ENCODE results near the gene RGS17. TPM values are rescaled to one million over a fixed set of nuclear protein-coding genes. Genes with fewer than 3 reads are reported as not detected.

Gene RGS17
- total and polyA plus RNA-seq, 2 of the 13 experiments (the other 11 are each of a cell fraction or from before 2014, with no cell fraction given) = 0.04 TPM; not detected in 1

GRCh38 chr6:152981989-152982903 lies 148.8 kb downstream of the RGS17 start (continued):
- TF ChIP-seq, protein P1, sequence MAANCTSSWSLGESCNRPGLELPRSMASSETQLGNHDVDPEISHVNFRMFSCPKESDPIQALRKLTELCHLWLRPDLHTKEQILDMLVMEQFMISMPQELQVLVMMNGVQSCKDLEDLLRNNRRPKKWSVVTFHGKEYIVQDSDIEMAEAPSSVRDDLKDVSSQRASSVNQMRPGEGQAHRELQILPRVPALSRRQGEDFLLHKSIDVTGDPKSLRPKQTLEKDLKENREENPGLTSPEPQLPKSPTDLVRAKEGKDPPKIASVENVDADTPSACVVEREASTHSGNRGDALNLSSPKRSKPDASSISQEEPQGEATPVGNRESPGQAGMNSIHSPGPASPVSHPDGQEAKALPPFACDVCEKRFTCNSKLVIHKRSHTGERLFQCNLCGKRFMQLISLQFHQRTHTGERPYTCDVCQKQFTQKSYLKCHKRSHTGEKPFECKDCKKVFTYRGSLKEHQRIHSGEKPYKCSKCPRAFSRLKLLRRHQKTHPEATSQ (CRISPR knock-in tag; IDR thresholded peaks at IDR 0.05; ENCODE audit: borderline replicate concordance) = 0 out of 2 replicates have a peak, but pooled peaks have one; percentile 18
- TF ChIP-seq, protein P2, sequence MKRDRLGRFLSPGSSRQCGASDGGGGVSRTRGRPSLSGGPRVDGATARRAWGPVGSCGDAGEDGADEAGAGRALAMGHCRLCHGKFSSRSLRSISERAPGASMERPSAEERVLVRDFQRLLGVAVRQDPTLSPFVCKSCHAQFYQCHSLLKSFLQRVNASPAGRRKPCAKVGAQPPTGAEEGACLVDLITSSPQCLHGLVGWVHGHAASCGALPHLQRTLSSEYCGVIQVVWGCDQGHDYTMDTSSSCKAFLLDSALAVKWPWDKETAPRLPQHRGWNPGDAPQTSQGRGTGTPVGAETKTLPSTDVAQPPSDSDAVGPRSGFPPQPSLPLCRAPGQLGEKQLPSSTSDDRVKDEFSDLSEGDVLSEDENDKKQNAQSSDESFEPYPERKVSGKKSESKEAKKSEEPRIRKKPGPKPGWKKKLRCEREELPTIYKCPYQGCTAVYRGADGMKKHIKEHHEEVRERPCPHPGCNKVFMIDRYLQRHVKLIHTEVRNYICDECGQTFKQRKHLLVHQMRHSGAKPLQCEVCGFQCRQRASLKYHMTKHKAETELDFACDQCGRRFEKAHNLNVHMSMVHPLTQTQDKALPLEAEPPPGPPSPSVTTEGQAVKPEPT (CRISPR knock-in tag; IDR thresholded peaks at IDR 0.05; ENCODE audit: low read depth) = 0 out of 2 replicates have a peak, but pooled peaks have one; percentile 47
- TF ChIP-seq HMGA1 (CRISPR knock-in tag; conservative IDR thresholded peaks at IDR 0.05) = no peak
- no peak for TF ChIP-seq JARID2 (CRISPR knock-in tag; IDR thresholded peaks at IDR 0.05; ENCODE audit: insufficient replicate concordance)
- TF ChIP-seq, protein P3, sequence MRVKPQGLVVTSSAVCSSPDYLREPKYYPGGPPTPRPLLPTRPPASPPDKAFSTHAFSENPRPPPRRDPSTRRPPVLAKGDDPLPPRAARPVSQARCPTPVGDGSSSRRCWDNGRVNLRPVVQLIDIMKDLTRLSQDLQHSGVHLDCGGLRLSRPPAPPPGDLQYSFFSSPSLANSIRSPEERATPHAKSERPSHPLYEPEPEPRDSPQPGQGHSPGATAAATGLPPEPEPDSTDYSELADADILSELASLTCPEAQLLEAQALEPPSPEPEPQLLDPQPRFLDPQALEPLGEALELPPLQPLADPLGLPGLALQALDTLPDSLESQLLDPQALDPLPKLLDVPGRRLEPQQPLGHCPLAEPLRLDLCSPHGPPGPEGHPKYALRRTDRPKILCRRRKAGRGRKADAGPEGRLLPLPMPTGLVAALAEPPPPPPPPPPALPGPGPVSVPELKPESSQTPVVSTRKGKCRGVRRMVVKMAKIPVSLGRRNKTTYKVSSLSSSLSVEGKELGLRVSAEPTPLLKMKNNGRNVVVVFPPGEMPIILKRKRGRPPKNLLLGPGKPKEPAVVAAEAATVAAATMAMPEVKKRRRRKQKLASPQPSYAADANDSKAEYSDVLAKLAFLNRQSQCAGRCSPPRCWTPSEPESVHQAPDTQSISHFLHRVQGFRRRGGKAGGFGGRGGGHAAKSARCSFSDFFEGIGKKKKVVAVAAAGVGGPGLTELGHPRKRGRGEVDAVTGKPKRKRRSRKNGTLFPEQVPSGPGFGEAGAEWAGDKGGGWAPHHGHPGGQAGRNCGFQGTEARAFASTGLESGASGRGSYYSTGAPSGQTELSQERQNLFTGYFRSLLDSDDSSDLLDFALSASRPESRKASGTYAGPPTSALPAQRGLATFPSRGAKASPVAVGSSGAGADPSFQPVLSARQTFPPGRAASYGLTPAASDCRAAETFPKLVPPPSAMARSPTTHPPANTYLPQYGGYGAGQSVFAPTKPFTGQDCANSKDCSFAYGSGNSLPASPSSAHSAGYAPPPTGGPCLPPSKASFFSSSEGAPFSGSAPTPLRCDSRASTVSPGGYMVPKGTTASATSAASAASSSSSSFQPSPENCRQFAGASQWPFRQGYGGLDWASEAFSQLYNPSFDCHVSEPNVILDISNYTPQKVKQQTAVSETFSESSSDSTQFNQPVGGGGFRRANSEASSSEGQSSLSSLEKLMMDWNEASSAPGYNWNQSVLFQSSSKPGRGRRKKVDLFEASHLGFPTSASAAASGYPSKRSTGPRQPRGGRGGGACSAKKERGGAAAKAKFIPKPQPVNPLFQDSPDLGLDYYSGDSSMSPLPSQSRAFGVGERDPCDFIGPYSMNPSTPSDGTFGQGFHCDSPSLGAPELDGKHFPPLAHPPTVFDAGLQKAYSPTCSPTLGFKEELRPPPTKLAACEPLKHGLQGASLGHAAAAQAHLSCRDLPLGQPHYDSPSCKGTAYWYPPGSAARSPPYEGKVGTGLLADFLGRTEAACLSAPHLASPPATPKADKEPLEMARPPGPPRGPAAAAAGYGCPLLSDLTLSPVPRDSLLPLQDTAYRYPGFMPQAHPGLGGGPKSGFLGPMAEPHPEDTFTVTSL (CRISPR knock-in tag; IDR thresholded peaks at IDR 0.05; ENCODE audit: borderline replicate concordance) = peak; percentile 20; the same call in 1 of the 2 replicates
- TF ChIP-seq ZNF574 (CRISPR knock-in tag; IDR thresholded peaks at IDR 0.05) = no peak
- TF ChIP-seq STAG1 (CRISPR knock-in tag; IDR thresholded peaks at IDR 0.05) = no peak
- TF ChIP-seq KLF9 (CRISPR knock-in tag; IDR thresholded peaks at IDR 0.05; ENCODE audit: low read depth) = no peak
- TF ChIP-seq RFX1 (IDR thresholded peaks at IDR 0.05) = no peak
- peak; percentile 92 for TF ChIP-seq AGO2 (optimal IDR thresholded peaks at IDR 0.05; ENCODE audit: low read depth, low read length)
- no peak for TF ChIP-seq IKZF5 (CRISPR knock-in tag; IDR thresholded peaks at IDR 0.05)
- TF ChIP-seq JDP2 (CRISPR knock-in tag; IDR thresholded peaks at IDR 0.05; ENCODE audit: borderline replicate concordance) = no peak
- no peak; the same call in 1 of the 2 replicates for TF ChIP-seq ZNF468 (CRISPR knock-in tag; IDR thresholded peaks at IDR 0.05)
